ENCODE data around the gene VAMP4.
"Not testable (repeated sequence)": the region's sequence is repeated elsewhere in the genome, so short reads cannot be mapped to it uniquely, and the experiment has no call there.

The VAMP4 gene

DNA sequence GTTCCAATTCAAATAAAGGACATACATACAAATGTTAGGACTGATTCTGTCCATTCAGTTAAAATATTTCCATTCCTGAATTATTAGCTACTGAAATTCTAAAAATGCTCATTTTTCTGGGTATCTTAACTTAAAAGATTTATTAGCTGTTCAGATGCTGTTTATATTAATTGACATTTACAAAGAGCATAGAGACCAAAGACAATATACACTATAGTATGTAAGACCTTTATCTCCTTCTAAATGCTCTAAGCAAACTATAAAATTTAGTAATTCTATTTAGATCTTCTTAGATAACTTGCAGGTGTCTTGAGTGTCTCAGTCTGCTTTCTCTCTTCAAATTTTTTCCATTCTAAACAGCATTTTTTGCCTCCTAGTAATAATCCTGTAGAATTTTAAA, 39.3 kb downstream of the VAMP4 start:
- TF ChIP-seq ZFX (IDR thresholded peaks at IDR 0.05; ENCODE audit: borderline replicate concordance) (no peak), CTCF (IDR thresholded peaks at IDR 0.05) (no peak)
- no peak overlapping the region for H3K27ac ChIP-seq

- TF ChIP-seq CTCF (IDR thresholded peaks at IDR 0.05) (no peak), ZFX (IDR thresholded peaks at IDR 0.05; ENCODE audit: borderline replicate concordance) (no peak)
- no peak overlapping the region for H3K27ac ChIP-seq
Measured at GRCh38 chr1:171699531-171699930, 42.3 kb downstream of the VAMP4 start.

DNA sequence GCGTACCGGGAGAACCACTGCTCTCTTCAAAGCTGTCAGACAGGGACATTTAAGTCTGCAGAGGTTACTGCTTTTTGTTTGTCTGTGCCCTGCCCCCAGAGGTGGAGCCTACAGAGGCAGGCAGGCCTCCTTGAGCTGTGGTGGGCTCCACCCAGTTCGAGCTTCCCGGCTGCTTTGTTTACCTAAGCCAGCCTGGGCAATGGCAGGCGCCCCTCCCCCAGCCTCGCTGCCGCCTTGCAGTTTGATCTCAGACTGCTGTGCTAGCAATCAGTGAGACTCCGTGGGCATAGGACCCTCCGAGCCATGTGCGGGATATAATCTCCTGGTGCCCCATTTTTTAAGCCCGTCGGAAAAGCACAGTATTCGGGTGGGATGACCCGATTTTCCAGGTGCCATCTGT, 46.1 kb downstream of the VAMP4 start:
- H3K27ac ChIP-seq = not testable (repeated sequence)

GRCh38 chr1:171693541-171693940, 48.3 kb downstream of the VAMP4 start:
- H3K27ac ChIP-seq = not testable (repeated sequence)

GRCh38 chr1:171683870-171684269, 58.0 kb downstream of the VAMP4 start:
- no peak for TF ChIP-seq ZFX (IDR thresholded peaks at IDR 0.05; ENCODE audit: borderline replicate concordance)
- no peak for TF ChIP-seq CTCF (IDR thresholded peaks at IDR 0.05)
- no peak overlapping the region for H3K27ac ChIP-seq

DNA sequence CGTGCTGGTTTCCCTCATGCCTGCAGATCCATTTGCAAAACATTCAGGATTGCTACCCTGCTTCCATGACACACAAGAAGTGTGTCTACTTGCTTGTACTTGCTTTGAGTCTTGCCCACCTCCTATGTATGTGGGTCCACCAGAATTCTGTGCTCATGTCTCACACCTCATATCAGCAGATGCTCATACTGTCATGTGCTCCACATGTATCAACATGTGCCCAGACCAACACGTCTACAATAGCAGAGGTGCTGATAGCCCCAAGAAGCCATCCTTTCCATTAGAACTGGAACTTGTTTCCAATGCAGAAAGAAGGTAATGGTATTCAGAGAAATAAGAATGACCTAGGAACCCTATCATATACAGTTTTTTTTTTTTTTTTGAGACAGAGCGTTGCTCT, 61.5 kb downstream of the VAMP4 start:
- no peak overlapping the region for H3K27ac ChIP-seq
- TF ChIP-seq CTCF (IDR thresholded peaks at IDR 0.05) = no peak
- no peak for TF ChIP-seq ZFX (IDR thresholded peaks at IDR 0.05; ENCODE audit: borderline replicate concordance)

GRCh38 chr1:171676823-171677222, 65.0 kb downstream of the VAMP4 start:
- no peak overlapping the region for H3K27ac ChIP-seq
- TF ChIP-seq CTCF (IDR thresholded peaks at IDR 0.05) = no peak
- no peak for TF ChIP-seq ZFX (IDR thresholded peaks at IDR 0.05; ENCODE audit: borderline replicate concordance)

- H3K27ac ChIP-seq = no peak overlapping the region
- no peak for TF ChIP-seq CTCF (IDR thresholded peaks at IDR 0.05)
- TF ChIP-seq ZFX (IDR thresholded peaks at IDR 0.05; ENCODE audit: borderline replicate concordance) = no peak
Measured at GRCh38 chr1:171674431-171675405, 67.1 kb downstream of the VAMP4 start.
